Gastroesophageal sphincter (tissue), 4 donors: ENCODE results near the gene KCNA3. TPM values are rescaled to one million over a fixed set of nuclear protein-coding genes. Genes with fewer than 3 reads are reported as not detected.

Experiments used
- ATAC-seq: fragments of 150-250 bp; one replicate; pipeline ENCODE4 v1.9.1; 2016; ENCODE audit warnings: mild to moderate bottlenecking, moderate library complexity
- H3K27ac ChIP-seq, 4 donors: fragments of 200-600 bp; sonication (generic) in 3 of 4; 1 replicate in 3 of 4; 2 replicates in 1 of 4; pipeline ENCODE4 v1.5.1; 2016 to 2019
- H3K27me3 ChIP-seq: fragments of 200-600 bp; sonication (generic); one replicate; pipeline ENCODE4 v1.5.1; 2019
- H3K36me3 ChIP-seq, 2 donors: fragments of 200-600 bp; sonication (generic); one replicate each; pipeline ENCODE4 v1.5.1; 2019; ENCODE audit warnings: control low read depth in 1 of 2
- H3K4me1 ChIP-seq, 3 donors: fragments of 200-600 bp; sonication (generic); 1 replicate in 2 of 3; 2 replicates in 1 of 3; pipeline ENCODE4 v1.5.1; 2016 to 2019; ENCODE audit warnings: control low read depth in 2 of 3
- H3K4me3 ChIP-seq, 2 donors: fragments of 200-600 bp; sonication (generic); one replicate each; pipeline ENCODE4 v1.5.1; 2019; ENCODE audit warnings: mild to moderate bottlenecking in 1 of 2, moderate library complexity in 1 of 2
- H3K9me3 ChIP-seq, 3 donors: fragments of 200-600 bp; sonication (generic); one replicate each; pipeline ENCODE4 v1.5.1; 2017 to 2019; ENCODE audit warnings: control low read depth in 2 of 3
- CTCF ChIP-seq, 4 experiments: fragments of 200-600 bp in 2 of 4; fragments of 450-650 bp in 2 of 4; sonication (generic) in 1 of 4; IDR thresholded peaks; one replicate each; pipeline ENCODE4 v1.5.1; 2017 to 2019; ENCODE audit warnings: antibody characterized with exemption in 4 of 4, mild to moderate bottlenecking in 2 of 4, moderate library complexity in 2 of 4
- EP300 ChIP-seq: sonication (generic); formaldehyde crosslinking; IDR thresholded peaks from one replicate; pipeline ENCODE4 v1.6.1; 2017; ENCODE audit warnings: antibody characterized with exemption, mild to moderate bottlenecking
- POLR2A ChIP-seq, 2 donors: fragments of 450-650 bp; IDR thresholded peaks; one replicate each; pipeline ENCODE4 v1.6.1; 2017; ENCODE audit warnings: antibody characterized with exemption in 2 of 2, mild to moderate bottlenecking in 2 of 2, moderate library complexity in 1 of 2
- POLR2AphosphoS5 ChIP-seq: sonication (generic); formaldehyde crosslinking; IDR thresholded peaks from one replicate; pipeline ENCODE4 v1.6.1; 2017; ENCODE audit warnings: antibody characterized with exemption
- WGBS, 2 donors: methylation state at CpG; one replicate each; pipeline ENCODE4 v1.1.5; 2018; ENCODE audit warnings: low coverage in 1 of 2; 5-methylcytosine and 5-hydroxymethylcytosine counted together
- total RNA-seq, 4 donors: library from RNA; depleted of rRNA; stranded (reverse); fragments of >200 nt; gene quantifications; one replicate each; pipeline ENCODE4 v1.1.0, GENCODE V29; 2016

Gene KCNA3
- total RNA-seq, 4 donors from 2014 or later: 0.31 to 1.9 (median 0.49) TPM

GRCh38 chr1:110690709-110691365 lies 16.1 kb upstream of the KCNA3 start:
- no peak overlapping the region for H3K27ac ChIP-seq
- H3K27me3 ChIP-seq: peaks cover 12% of the 10 kb centered on the region
- ATAC-seq: no peak
- H3K36me3 ChIP-seq: no peaks in the 10 kb centered on the region
- no peak for TF ChIP-seq EP300
- TF ChIP-seq POLR2A (IDR thresholded peaks at IDR 0.05): no peak
- no peak for TF ChIP-seq CTCF (IDR thresholded peaks at IDR 0.05)
- TF ChIP-seq POLR2AphosphoS5: no peak
- no peak overlapping the region for H3K4me3 ChIP-seq
- no peaks in the 10 kb centered on the region for H3K4me1 ChIP-seq
- 64 to 71% methylated on average over 2 to 4 of the region's 4 CpGs for WGBS, 2 donors
- H3K9me3 ChIP-seq: no peaks in the 10 kb centered on the region

GRCh38 chr1:110689868-110690267 lies 15.1 kb upstream of the KCNA3 start:
- no peaks in the 10 kb centered on the region for H3K9me3 ChIP-seq
- no peak for TF ChIP-seq CTCF (IDR thresholded peaks at IDR 0.05)
- TF ChIP-seq POLR2A (IDR thresholded peaks at IDR 0.05): no peak
- no peak for TF ChIP-seq EP300
- no peak for TF ChIP-seq POLR2AphosphoS5
- no peak for ATAC-seq
- H3K27ac ChIP-seq: no peak overlapping the region
- peaks cover 19% of the 10 kb centered on the region for H3K27me3 ChIP-seq
- H3K36me3 ChIP-seq: no peaks in the 10 kb centered on the region
- no peak overlapping the region for H3K4me3 ChIP-seq
- no peaks in the 10 kb centered on the region for H3K4me1 ChIP-seq

GRCh38 chr1:110688514-110688913 lies 13.8 kb upstream of the KCNA3 start:
- Histone ChIP-seq H3K27me3 (peaks cover 19% of the 10 kb centered on the region), H3K4me3 (no peak overlapping the region), H3K9me3 (no peaks in the 10 kb centered on the region), H3K4me1 (no peaks in the 10 kb centered on the region), H3K27ac (no peak overlapping the region), H3K36me3 (no peaks in the 10 kb centered on the region)
- 60 to 63% methylated on average over 3 of the region's 3 CpGs for WGBS, 2 donors
- no peak for ATAC-seq
- TF ChIP-seq EP300 (no peak), POLR2AphosphoS5 (no peak), CTCF (IDR thresholded peaks at IDR 0.05) (no peak), POLR2A (IDR thresholded peaks at IDR 0.05) (no peak)

- no peak for TF ChIP-seq CTCF (IDR thresholded peaks at IDR 0.05)
- TF ChIP-seq EP300: no peak
- no peak for TF ChIP-seq POLR2AphosphoS5
- no peak for TF ChIP-seq POLR2A (IDR thresholded peaks at IDR 0.05)
- H3K27ac ChIP-seq: no peak overlapping the region
- no peaks in the 10 kb centered on the region for H3K4me1 ChIP-seq
- H3K27me3 ChIP-seq: peaks cover 19% of the 10 kb centered on the region
- WGBS, 2 donors: 67 to 73% methylated on average over 1 of the region's 1 CpG
- ATAC-seq: no peak
- H3K4me3 ChIP-seq: no peak overlapping the region
- no peaks in the 10 kb centered on the region for H3K36me3 ChIP-seq
- no peaks in the 10 kb centered on the region for H3K9me3 ChIP-seq
These were observed 12.5 kb upstream of the KCNA3 start for GRCh38 chr1:110687250-110687649.

GRCh38 chr1:110686188-110686587 lies 11.4 kb upstream of the KCNA3 start:
- no peaks in the 10 kb centered on the region for H3K4me1 ChIP-seq
- H3K36me3 ChIP-seq: no peaks in the 10 kb centered on the region
- H3K4me3 ChIP-seq: no peak overlapping the region
- 77 to 83% methylated on average over 2 of the region's 4 CpGs for WGBS, 2 donors
- no peak for ATAC-seq
- no peak for TF ChIP-seq POLR2AphosphoS5
- TF ChIP-seq POLR2A (IDR thresholded peaks at IDR 0.05): no peak
- H3K9me3 ChIP-seq: no peaks in the 10 kb centered on the region
- H3K27me3 ChIP-seq: peaks cover 26% of the 10 kb centered on the region
- no peak overlapping the region for H3K27ac ChIP-seq
